HG03108 (cell line): Measurements from ENCODE around the gene SHISA9.

ENCODE experiments used
- ATAC-seq: cut with Tn5 transposase; IDR thresholded peaks from one replicate; pipeline ENCODE4 v1.9.1; 2021; ENCODE audit warnings: moderate library complexity; ENCODE audit not compliant: unreplicated experiment

Gene SHISA9

DNA sequence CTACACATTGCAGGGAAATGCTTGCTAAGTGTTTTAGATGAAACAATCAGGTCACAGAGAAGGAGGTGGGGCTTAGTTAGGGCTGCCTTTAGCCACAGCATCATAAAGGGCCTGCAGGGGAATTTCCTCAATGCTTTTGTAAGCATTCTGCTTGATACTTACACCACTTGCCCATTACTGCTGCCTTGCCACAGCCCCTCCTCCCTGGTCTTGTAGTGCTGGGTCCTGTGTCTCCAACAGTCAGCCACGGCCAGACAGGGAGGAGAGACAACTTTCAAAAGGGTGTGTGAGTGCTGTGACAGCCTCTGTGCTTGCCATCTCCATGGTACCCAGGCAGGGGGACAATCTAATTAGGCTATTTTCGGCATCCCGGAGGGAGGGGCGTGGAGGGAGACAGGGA is 111.2 kb downstream of the SHISA9 start:
- no peak for ATAC-seq

DNA sequence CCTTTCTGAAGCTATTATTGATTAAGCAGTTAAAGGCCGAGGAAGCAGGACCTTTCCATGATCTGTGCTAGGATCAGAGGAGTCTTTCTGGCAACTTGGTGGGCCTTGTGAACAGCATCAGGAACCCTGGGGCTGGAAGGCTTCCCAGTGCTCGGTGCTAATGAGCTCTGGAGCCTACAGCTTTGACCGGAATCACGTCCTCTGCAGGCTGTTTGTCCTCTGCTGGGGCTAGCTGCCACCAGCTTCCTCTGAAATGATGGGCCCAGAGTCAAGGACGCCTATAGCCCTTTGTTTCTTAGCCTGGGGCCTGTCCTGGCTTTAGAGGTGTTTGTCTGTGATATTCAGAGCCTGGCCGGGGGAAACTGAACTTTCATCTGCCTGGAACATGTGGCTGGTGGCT is 111.6 kb downstream of the SHISA9 start:
- no peak for ATAC-seq

DNA sequence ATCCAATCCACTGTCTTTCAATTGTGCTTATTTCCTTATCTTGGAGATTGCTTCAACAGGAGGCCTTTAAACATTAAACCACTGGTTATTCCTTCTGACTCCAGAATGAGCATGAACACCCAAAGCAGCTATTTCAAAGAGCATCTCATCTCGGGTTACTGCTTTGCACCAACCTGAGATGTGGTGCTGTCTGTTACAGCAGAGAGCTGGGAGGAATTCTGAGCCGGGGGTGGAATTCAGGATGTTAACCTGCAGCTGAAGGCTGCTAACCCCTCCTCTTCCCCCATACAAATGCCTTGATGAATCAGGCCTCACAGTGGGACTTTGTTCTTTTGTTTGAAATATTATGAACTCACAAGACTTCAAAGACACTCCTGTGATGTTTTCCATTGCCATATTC is 113.1 kb downstream of the SHISA9 start:
- no peak for ATAC-seq

- ATAC-seq, result no peak
Observed at GRCh38 chr16:13018026-13018425, 116.6 kb downstream of the SHISA9 start.

GRCh38 chr16:13021996-13022395 is 120.6 kb downstream of the SHISA9 start:
- ATAC-seq, result no peak

DNA sequence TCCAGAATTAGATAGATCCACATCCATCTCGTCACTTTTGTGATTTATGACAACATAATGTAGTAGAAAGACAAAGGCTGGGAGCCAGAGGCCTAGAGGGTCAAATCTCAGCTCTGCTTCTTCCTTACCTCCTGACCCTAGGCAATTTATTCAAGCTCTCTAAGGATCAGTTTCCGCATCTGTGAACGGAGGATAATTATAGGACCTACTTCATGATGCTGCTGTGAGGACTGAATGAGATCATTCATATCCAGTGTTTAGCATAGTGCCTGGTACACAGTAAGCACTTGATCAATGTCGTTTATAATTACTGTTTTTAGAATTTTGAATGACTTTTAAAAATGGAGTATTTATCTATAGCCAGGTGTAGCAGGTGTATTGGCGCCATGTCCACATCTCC is 128.4 kb downstream of the SHISA9 start:
- no peak for ATAC-seq

- no peak for ATAC-seq
Observed at GRCh38 chr16:13030769-13031168, 129.4 kb downstream of the SHISA9 start.

DNA sequence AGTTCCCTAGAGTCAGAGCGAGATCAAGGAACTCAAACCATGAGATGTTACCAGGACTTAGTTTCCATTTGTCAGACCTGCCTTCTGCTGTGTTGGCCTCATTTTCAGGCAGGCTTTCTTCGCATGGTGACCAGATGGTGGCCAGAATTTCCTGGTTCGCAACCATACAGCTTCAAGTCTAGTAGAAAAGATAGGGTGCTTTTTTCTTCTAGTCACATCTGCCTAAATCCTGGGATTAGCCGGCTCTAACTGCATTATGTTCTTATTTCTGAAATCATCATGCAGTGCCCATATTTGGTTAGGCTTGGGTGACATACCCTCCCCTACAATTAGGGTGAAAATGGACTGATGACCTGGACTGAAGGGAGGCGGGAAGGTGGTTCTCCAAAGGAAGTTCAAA is 131.5 kb downstream of the SHISA9 start:
- ATAC-seq, result no peak

DNA sequence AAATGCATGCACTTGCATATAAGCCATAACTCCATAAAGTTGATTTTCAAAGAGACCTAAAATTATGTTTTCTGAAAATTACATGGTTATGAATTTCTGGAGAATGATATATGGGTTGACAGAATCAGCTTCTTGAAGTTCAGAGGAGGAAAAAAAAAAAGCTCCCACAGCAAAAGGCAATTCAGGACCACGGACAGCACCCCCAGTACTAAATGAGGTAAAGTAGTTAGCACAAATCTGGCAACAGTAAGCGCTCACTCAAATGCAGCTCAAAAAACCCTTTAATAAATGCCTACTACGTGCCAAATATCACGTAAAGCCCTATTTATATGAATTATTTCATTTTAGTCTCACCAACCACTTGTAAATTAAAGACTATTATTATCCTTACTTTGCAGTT is 135.2 kb downstream of the SHISA9 start:
- ATAC-seq, result no peak

DNA sequence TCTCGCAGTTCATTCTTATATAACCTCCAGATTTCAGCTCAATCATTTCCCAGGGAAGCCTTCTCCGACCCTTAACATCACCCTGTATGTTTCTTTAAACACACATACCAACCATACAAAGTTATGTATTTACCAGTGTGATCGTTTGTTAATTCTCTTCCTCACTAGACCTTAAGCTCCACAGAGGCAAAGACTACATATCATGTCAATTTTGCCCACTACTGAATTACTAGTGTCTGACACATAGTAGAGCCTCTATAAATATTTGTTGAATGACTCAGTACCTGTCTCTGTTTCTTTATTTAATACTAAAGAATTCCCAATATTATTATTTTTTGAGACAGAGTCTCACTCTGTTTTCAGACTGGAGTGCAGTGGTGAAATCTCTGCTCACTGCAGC is 137.2 kb downstream of the SHISA9 start:
- ATAC-seq, result no peak

DNA sequence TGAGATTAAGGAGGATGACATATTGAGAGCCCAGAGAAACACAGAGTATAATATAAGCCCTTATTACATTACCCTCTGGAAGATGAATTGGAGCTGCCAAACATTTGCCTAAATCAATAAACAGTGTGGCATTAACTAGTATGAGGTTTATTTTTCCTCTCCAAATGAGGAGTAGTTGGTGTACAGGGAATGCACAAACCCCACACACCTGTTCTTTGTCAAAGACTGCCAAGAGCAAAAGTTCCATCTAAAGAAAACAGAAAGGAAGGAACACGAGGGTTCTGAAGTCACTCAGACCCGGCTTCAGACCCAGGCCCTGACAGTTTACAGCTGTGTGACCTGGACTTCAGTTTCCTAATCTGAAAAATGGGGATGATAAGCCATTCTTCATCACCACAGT is 138.1 kb downstream of the SHISA9 start:
- ATAC-seq, result no peak

- ATAC-seq, result no peak
Observed at GRCh38 chr16:13041180-13041579, 139.8 kb downstream of the SHISA9 start.

DNA sequence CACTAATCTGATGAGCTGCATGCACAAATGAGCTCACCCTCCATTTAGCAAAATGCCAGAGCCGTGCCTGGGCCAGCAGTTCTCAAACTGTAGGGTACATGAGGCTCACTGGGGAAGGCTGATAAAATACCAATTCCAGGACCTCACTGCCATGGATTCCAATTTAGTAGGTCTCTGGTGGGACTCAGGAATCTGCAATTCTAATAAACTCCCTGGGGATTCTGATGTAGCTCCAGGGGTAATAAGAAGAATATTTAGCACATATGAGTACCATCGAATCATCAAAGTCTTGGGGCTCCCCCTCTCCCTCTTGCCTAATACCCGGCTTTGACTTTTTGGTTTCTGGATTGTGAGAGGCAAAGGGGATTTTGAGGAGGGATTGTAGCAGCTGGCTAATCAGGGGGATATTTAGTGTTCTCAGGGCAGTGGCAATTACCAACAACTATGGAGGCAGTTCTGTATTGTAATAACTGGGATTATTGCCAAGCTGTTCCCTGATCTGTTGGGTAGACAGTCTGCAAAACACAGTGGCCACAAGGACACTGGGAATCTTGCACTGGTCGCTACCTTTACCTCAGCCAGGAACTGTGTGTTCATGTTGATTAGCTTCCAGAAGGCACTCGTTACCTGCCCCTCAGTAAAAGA is 140.4 kb downstream of the SHISA9 start:
- no peak for ATAC-seq

DNA sequence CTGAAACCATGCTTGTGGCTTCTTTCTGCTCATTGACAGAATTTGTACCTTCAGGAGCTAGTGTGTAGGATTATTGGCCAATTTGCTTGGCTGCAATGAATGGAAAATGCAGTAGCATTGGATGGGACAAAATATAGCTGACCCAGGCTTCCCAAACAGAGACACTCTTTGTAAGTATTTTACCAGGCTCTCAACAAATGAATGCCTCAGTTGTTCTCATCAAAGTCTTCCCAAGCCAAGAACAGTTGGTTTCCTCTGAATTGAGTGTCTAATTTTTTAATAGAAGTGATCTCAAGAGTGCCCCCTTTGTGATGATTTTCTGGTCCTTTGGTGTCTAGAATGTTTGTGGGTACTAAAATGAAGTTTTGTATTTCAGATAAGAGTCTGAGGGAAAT is 140.9 kb downstream of the SHISA9 start:
- no peak for ATAC-seq

GRCh38 chr16:13046061-13046821 is 144.8 kb downstream of the SHISA9 start:
- no peak for ATAC-seq

- ATAC-seq, result no peak
Observed at GRCh38 chr16:13047276-13047675, 145.9 kb downstream of the SHISA9 start.

GRCh38 chr16:13049688-13050087 is 148.3 kb downstream of the SHISA9 start:
- no peak for ATAC-seq

DNA sequence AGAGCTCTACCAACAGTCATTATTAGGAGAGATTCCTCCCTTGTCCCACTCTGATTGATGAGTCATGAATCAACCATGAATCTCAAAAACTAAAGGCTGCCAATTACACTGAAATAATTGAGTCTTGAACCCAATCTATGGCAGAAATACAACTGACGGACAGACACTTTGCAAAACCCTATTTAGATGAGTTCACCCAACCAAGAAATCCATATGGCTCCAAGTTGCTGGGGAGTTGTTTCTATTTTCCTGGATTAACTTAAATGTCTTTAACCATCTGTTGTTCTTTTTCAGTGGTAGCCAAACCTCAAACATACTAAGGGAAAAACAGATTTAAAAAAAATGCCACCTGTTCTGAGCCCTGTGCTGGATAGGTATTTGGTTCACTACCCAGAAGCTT is 151.0 kb downstream of the SHISA9 start:
- ATAC-seq, result no peak

DNA sequence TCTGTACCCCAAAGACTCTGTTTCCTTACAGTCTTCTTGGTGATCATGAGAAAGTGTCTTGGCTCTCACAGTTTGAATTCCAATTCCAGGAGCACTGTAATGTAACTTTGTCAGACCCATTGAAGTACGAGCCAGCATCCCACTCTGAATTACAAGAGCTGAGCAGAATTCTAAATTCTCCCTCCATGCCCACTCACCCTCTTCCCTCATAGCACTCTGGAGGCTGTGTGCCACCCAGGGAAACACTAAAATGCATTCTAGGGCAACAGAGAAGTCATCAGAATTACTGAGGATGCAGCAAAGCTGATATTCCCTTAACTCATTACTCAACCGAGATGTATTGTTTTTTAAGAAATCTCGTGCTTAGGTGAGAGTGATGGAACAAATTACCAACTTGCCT is 154.1 kb downstream of the SHISA9 start:
- no peak for ATAC-seq

- no peak for ATAC-seq
Observed at GRCh38 chr16:13056607-13057006, 155.2 kb downstream of the SHISA9 start.

DNA sequence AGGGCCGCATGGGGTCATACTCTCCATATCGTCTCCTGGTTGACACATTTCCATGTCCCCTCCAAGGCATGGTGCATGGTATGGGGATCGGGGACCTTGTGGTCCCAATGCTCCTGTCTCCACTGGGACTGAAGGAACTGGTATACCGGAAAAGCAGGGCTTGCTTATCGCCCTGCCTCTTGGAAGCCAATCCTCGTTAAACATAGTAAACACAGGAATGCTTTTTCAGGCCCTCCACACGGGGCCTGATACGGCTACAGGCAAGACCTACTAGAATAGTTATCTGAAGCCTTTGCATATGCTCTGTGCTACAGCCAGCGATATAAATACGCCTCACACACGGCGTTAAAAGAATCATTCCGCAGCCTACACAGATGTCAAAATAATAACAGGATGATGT is 159.5 kb downstream of the SHISA9 start:
- no peak for ATAC-seq

- no peak for ATAC-seq
Observed at GRCh38 chr16:13061691-13062090, 160.3 kb downstream of the SHISA9 start.

DNA sequence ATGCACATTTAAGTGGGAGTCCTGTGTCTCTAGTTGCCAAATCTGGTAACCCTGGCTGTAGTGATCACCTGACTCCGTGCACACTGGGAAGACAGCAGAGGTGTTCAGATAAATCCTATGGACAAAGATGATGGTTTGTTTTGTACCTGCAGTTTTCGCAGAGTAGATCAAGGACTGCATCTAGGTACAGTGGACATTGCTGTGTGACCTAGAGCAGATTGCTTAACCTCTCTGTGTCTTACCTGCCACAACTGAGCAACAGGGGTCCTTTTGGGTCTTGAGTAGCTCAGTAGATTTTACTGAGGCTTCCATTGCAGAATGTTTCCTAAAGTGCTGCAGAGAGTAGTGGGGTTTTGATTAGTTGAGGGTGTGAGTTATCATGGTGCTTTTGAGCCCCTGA is 160.8 kb downstream of the SHISA9 start:
- ATAC-seq, result no peak
